ENCODE data around the gene PTK6. TPM values are rescaled to one million over a fixed set of nuclear protein-coding genes. Genes with fewer than 3 reads are reported as not detected.
"Not testable (repeated sequence)": the region's sequence is repeated elsewhere in the genome, so short reads cannot be mapped to it uniquely, and the experiment has no call there.

The PTK6 gene
- total RNA-seq, 3 donors from 2014 or later: 0.16 to 2.3 (median 0.88) TPM

GRCh38 chr20:63561624-63562396, 24.6 kb upstream of the PTK6 start:
- no peaks in the 10 kb centered on the region for H3K4me1 ChIP-seq
- TF ChIP-seq POLR2AphosphoS5 (IDR thresholded peaks at IDR 0.05) (no peak), POLR2A (IDR thresholded peaks at IDR 0.05) (no peak), CTCF (IDR thresholded peaks at IDR 0.05) (no peak)
- DNase-seq (ENCODE audit: low spot score in 2 of 2): no peak
- H3K9me3 ChIP-seq: no peaks in the 10 kb centered on the region
- no peak overlapping the region for H3K27ac ChIP-seq
- peaks cover 11% of the 10 kb centered on the region for H3K36me3 ChIP-seq
- H3K4me3 ChIP-seq: no peak overlapping the region
- intact Hi-C loops (cut with DNase I; ENCODE audit: low total_unique reads): no loop called here
- no peaks in the 10 kb centered on the region for H3K27me3 ChIP-seq

DNA sequence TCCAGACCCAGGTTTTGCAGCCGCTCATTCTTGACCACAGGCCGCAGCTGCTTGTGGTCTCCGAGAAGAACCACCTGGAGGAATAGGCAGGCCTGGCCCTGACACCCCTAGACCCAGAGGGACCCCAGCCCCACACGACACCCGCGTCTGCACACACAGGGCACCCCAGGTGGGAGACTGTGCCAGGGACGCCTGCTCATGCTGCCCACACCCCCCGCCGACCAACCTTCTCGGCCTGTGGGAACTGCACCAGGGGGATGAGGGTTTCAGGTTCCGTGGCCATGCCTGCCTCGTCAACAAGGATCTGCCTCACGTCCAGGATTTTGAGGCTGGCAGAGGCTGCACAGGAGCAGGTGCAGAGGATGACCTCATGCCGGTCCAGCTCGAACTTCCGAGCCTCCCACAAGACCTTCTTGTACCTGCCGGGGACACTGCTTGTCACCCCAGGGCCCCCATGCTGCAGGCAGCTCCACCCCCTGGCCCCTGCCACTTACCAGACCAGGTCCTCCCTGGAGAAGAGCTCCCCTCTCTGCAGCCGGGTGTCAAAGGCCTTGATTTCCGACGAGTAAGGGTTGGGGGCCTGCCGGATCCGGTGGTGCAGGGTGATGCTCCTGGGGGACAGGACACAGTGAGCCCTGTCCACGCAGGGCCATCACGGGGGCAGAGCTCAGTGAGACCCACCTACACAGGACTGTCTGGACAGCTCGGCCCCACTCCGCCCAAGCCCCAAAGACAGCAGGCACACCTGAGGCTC, 23.9 kb upstream of the PTK6 start:
- no peaks in the 10 kb centered on the region for H3K9me3 ChIP-seq
- H3K4me3 ChIP-seq: no peak overlapping the region
- no peak for DNase-seq (ENCODE audit: low spot score in 2 of 2)
- TF ChIP-seq POLR2AphosphoS5 (IDR thresholded peaks at IDR 0.05): no peak
- no peak for TF ChIP-seq POLR2A (IDR thresholded peaks at IDR 0.05)
- no peak for TF ChIP-seq CTCF (IDR thresholded peaks at IDR 0.05)
- H3K27me3 ChIP-seq: no peaks in the 10 kb centered on the region
- H3K4me1 ChIP-seq: no peaks in the 10 kb centered on the region
- no peak overlapping the region for H3K27ac ChIP-seq
- H3K36me3 ChIP-seq: peaks cover 11% of the 10 kb centered on the region
- intact Hi-C loops (cut with DNase I; ENCODE audit: low total_unique reads): no loop called here

DNA sequence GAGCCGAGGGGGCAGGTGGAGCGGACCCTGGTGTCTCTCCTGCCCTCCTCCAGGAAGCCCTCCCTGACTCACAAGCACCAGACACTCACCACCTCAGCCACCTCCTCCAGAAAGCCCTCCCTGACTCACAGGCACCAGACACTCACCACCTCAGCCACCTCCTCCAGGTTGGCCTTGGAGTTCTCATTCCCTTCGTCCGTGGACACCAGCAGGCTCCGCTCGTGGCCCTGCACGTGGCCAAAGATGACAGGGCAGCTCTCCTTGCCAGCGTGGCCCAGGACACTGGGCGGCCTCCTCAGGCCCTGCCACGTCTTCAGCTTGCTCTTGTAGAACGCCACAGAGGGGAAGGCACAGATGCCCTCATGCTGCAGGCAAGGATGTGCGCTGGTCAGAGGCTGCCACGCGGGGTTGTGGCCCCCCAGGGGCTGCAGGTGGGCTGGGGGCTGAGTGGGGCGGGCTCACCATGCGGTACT, 23.2 kb upstream of the PTK6 start:
- intact Hi-C loops (cut with DNase I; ENCODE audit: low total_unique reads): no loop called here
- no peak overlapping the region for H3K27ac ChIP-seq
- TF ChIP-seq POLR2AphosphoS5 (IDR thresholded peaks at IDR 0.05): no peak
- TF ChIP-seq CTCF (IDR thresholded peaks at IDR 0.05): no peak
- TF ChIP-seq POLR2A (IDR thresholded peaks at IDR 0.05): no peak
- H3K27me3 ChIP-seq: no peaks in the 10 kb centered on the region
- no peak for DNase-seq (ENCODE audit: low spot score in 2 of 2)
- H3K36me3 ChIP-seq: peaks cover 11% of the 10 kb centered on the region
- H3K4me3 ChIP-seq: no peak overlapping the region
- H3K9me3 ChIP-seq: no peaks in the 10 kb centered on the region
- H3K4me1 ChIP-seq: no peaks in the 10 kb centered on the region

DNA sequence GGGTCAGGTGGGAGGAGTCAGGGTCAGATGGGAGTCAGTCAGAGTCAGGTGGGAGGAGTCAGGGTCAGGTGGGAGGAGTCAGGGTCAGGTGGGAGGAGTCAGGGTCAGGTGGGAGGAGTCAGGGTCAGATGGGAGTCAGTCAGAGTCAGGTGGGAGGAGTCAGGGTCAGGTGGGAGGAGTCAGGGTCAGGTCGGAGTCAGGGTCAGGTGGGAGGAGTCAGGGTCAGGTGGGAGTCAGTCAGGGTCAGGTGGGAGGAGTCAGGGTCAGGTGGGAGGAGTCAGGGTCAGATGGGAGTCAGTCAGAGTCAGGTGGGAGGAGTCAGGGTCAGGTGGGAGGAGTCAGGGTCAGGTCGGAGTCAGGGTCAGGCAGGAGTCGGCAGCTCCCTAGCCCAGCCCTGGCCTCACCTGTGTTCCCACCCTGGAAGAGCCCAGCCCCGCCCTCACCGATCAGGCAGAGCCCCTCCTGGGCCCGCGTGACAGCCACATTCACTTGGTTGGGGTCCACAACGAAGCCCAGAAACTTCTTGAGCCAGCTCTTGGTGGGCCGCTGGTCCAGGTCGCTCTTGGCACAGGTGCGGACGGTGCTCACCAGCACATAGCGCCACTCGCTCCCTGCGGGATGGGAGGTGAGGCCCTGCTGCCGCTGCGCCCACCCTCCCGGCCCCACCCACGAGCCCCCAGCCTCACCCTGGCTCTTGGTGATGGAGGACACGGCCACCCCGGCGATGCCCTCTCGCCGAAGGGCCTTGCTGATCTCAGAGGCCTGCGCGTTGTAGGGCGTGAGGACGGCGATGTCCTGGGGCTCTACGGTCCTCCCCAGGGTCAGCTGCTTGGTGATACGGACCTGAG, 22.5 kb upstream of the PTK6 start:
- H3K9me3 ChIP-seq; H3K27me3 ChIP-seq; H3K4me1 ChIP-seq; H3K4me3 ChIP-seq; intact Hi-C loops (cut with DNase I; ENCODE audit: low total_unique reads); DNase-seq (ENCODE audit: low spot score in 2 of 2); H3K27ac ChIP-seq: not testable (repeated sequence)
- H3K36me3 ChIP-seq: peaks cover 11% of the 10 kb centered on the region

- no peaks in the 10 kb centered on the region for H3K27me3 ChIP-seq
- no peak overlapping the region for H3K27ac ChIP-seq
- intact Hi-C loops (cut with DNase I; ENCODE audit: low total_unique reads): no loop called here
- no peak for DNase-seq (ENCODE audit: low spot score in 2 of 2)
- no peak overlapping the region for H3K4me3 ChIP-seq
- TF ChIP-seq POLR2A (IDR thresholded peaks at IDR 0.05) (no peak), POLR2AphosphoS5 (IDR thresholded peaks at IDR 0.05) (no peak), CTCF (IDR thresholded peaks at IDR 0.05) (no peak)
- H3K9me3 ChIP-seq: no peaks in the 10 kb centered on the region
- peaks cover 8% of the 10 kb centered on the region for H3K36me3 ChIP-seq
- peaks cover 0 to 4% of the 10 kb centered on the region in 2 donors for H3K4me1 ChIP-seq
These were observed 21.8 kb upstream of the PTK6 start for GRCh38 chr20:63558804-63559484.

Measured in breast epithelium (tissue), 4 donors.